HepG2 (cell line): Measurements from ENCODE around the gene SLC2A5. TPM values are rescaled to one million over a fixed set of nuclear protein-coding genes. Genes with fewer than 3 reads are reported as not detected.

Source experiments
- ARNT2 ChIP-seq: sonication (generic); formaldehyde crosslinking; IDR thresholded peaks from 2 replicates; pipeline ENCODE4 v1.8.0; 2022; ENCODE audit warnings: mild to moderate bottlenecking, low read depth, missing genetic modification reagents, moderate library complexity
- CCDC6 ChIP-seq: sonication (generic); formaldehyde crosslinking; IDR thresholded peaks from 2 replicates; pipeline ENCODE4 v1.8.1; 2022; ENCODE audit warnings: mild to moderate bottlenecking, missing genetic modification reagents, moderate library complexity
- HNRNPK ChIP-seq: fragments of 200-400 bp; formaldehyde crosslinking; IDR thresholded peaks from 2 replicates; pipeline ENCODE4 v1.6.1; 2018; ENCODE audit warnings: low read length, low read depth, moderate library complexity, mild to moderate bottlenecking; ENCODE audit not compliant: poor library complexity, severe bottlenecking
- KMT2A ChIP-seq: sonication (generic); formaldehyde crosslinking; IDR thresholded peaks from 2 replicates; pipeline ENCODE4 v1.4.0; 2020; ENCODE audit warnings: missing genetic modification reagents
- MTF2 ChIP-seq: sonication (generic); formaldehyde crosslinking; IDR thresholded peaks from 2 replicates; pipeline ENCODE4 v1.5.0; 2020; ENCODE audit warnings: missing genetic modification reagents, borderline replicate concordance
- NRL ChIP-seq: sonication (generic); formaldehyde crosslinking; IDR thresholded peaks from 2 replicates; pipeline ENCODE4 v1.5.0; 2020; ENCODE audit warnings: missing genetic modification reagents, mild to moderate bottlenecking, moderate library complexity, borderline replicate concordance
- ZNF251 ChIP-seq: sonication (generic); formaldehyde crosslinking; IDR thresholded peaks from 2 replicates; pipeline ENCODE4 v1.9.0; 2021; ENCODE audit warnings: mild to moderate bottlenecking, missing genetic modification reagents
- ZNF263 ChIP-seq: sonication (generic); formaldehyde crosslinking; IDR thresholded peaks from 2 replicates; pipeline ENCODE4 v1.4.0; 2020; ENCODE audit warnings: missing genetic modification reagents
- ZNF468 ChIP-seq: sonication (generic); formaldehyde crosslinking; IDR thresholded peaks from 2 replicates; pipeline ENCODE4 v1.8.0; 2022; ENCODE audit warnings: mild to moderate bottlenecking, moderate library complexity, missing genetic modification reagents
- ZNF577 ChIP-seq: sonication (generic); formaldehyde crosslinking; IDR thresholded peaks from 2 replicates; pipeline ENCODE4 v1.4.0; 2020; ENCODE audit warnings: mild to moderate bottlenecking, low read depth, missing genetic modification reagents, borderline replicate concordance
- ZNF761 ChIP-seq: sonication (generic); formaldehyde crosslinking; conservative IDR thresholded peaks from 2 replicates; pipeline ENCODE4 v1.4.0; 2020; ENCODE audit warnings: mild to moderate bottlenecking, missing genetic modification reagents
- ZSCAN22 ChIP-seq: sonication (generic); formaldehyde crosslinking; IDR thresholded peaks from 2 replicates; pipeline ENCODE4 v1.4.0; 2020; ENCODE audit warnings: mild to moderate bottlenecking, missing genetic modification reagents
- polyA plus RNA-seq, 8 experiments: library from polyadenylated mRNA; depleted of rRNA in 3 of 8; stranded (reverse) in 7 of 8; unstranded in 1 of 8; fragments of >200 nt; fragmentation: Illumina TruSeq in 4 of 8; extraction: Trizol in 4 of 8; gene quantifications; 2 replicates each; pipeline versions ENCODE4 v1.2.1 to v1.2.3, GENCODE V29; 2011 to 2016; ENCODE audit warnings: low read depth in 4 of 8, missing spikeins in 1 of 8, mixed read lengths in 1 of 8; ENCODE audit not compliant: insufficient read depth in 1 of 8
- total RNA-seq, 5 experiments: library from RNA; depleted of rRNA; stranded (reverse); fragments of >200 nt; fragmentation: Illumina TruSeq; extraction: Trizol; gene quantifications; 2 replicates each; pipeline ENCODE4 v1.2.3, GENCODE V29; 2016; ENCODE audit warnings: low read depth in 1 of 5
- TF ChIP-seq, protein P1 (sequence below): sonication (generic); formaldehyde crosslinking; IDR thresholded peaks from 2 replicates; pipeline ENCODE4 v1.4.0; 2020; ENCODE audit warnings: missing genetic modification reagents, borderline replicate concordance
- TF ChIP-seq, protein P2 (sequence below): sonication (generic); formaldehyde crosslinking; IDR thresholded peaks from 2 replicates; pipeline ENCODE4 v1.4.0; 2020; ENCODE audit warnings: missing genetic modification reagents
- TF ChIP-seq, protein P3 (sequence below): sonication (generic); formaldehyde crosslinking; IDR thresholded peaks from 2 replicates; pipeline ENCODE4 v1.5.0; 2020; ENCODE audit warnings: missing genetic modification reagents, mild to moderate bottlenecking, borderline replicate concordance
- TF ChIP-seq, protein P4 (sequence below): sonication (generic); formaldehyde crosslinking; IDR thresholded peaks from 2 replicates; pipeline ENCODE4 v1.5.1; 2020; ENCODE audit warnings: mild to moderate bottlenecking, missing genetic modification reagents, borderline replicate concordance

SLC2A5 gene
- total and polyA plus RNA-seq, 2 of the 13 experiments (the other 11 are each of a cell fraction or from before 2014, with no cell fraction given) = 0.04 to 0.54 TPM

DNA sequence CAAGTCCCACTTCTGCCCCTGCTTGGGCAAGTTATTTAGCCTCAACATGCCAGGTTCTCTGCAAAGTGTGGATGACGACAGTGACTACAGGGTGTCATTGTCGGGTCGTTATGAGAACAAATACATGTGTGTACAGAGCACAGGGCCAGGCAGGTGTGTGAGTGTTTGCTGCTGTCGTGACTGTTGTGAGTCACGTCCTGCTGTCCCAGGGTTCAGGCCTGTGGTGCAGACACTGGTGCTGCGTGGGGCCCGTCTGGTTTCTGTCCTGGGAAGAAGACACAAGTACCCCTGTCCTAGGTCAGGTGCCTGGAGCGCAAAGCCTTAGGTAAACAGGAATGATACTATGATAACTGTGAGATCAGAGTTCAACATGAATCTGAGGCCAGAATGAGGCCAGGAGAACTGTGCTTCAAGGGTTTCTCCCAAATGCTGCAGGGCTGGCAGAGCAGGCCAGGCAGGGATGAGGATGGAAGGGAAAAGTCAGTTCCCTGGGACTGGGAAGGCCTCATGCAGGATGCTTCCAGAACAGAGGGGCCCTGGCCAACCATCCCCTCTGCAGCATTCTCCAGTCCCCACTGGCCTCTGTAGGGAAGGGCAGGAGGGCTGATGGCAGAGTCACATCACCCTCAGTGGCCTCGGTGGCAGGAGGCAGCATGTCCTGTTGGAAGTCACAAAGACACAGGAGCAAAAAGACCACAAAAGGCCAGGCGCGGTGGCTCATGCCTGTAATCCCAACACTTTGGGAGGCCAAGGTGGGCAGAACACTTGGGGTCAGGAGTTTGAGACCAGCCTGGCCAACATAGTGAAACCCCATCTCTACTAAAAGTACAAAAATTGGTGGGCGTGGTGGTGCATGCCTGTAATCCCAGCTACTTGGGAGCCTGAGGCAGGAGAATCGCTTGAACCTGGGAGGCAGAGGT, 43.8 kb upstream of the SLC2A5 start (continued):
- TF ChIP-seq, protein P1, sequence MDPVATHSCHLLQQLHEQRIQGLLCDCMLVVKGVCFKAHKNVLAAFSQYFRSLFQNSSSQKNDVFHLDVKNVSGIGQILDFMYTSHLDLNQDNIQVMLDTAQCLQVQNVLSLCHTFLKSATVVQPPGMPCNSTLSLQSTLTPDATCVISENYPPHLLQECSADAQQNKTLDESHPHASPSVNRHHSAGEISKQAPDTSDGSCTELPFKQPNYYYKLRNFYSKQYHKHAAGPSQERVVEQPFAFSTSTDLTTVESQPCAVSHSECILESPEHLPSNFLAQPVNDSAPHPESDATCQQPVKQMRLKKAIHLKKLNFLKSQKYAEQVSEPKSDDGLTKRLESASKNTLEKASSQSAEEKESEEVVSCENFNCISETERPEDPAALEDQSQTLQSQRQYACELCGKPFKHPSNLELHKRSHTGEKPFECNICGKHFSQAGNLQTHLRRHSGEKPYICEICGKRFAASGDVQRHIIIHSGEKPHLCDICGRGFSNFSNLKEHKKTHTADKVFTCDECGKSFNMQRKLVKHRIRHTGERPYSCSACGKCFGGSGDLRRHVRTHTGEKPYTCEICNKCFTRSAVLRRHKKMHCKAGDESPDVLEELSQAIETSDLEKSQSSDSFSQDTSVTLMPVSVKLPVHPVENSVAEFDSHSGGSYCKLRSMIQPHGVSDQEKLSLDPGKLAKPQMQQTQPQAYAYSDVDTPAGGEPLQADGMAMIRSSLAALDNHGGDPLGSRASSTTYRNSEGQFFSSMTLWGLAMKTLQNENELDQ (CRISPR knock-in tag) = no peak
- TF ChIP-seq MTF2 (CRISPR knock-in tag) (no peak), KMT2A (CRISPR knock-in tag) (peak; percentile 64), ZNF263 (CRISPR knock-in tag) (no peak), HNRNPK (no peak), ZNF468 (CRISPR knock-in tag) (0 out of 2 replicates have a peak, but pooled peaks have one; percentile 39), ZNF761 (peak; percentile 81; the same call in 1 of the 2 replicates), ARNT2 (CRISPR knock-in tag) (no peak), ZSCAN22 (CRISPR knock-in tag) (no peak), NRL (CRISPR knock-in tag) (peak; percentile 74; the same call in 1 of the 2 replicates), ZNF577 (CRISPR knock-in tag) (0 out of 2 replicates have a peak, but pooled peaks have one; percentile 29), ZNF251 (CRISPR knock-in tag) (no peak), CCDC6 (no peak)
- TF ChIP-seq, protein P2, sequence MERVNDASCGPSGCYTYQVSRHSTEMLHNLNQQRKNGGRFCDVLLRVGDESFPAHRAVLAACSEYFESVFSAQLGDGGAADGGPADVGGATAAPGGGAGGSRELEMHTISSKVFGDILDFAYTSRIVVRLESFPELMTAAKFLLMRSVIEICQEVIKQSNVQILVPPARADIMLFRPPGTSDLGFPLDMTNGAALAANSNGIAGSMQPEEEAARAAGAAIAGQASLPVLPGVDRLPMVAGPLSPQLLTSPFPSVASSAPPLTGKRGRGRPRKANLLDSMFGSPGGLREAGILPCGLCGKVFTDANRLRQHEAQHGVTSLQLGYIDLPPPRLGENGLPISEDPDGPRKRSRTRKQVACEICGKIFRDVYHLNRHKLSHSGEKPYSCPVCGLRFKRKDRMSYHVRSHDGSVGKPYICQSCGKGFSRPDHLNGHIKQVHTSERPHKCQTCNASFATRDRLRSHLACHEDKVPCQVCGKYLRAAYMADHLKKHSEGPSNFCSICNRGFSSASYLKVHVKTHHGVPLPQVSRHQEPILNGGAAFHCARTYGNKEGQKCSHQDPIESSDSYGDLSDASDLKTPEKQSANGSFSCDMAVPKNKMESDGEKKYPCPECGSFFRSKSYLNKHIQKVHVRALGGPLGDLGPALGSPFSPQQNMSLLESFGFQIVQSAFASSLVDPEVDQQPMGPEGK (CRISPR knock-in tag) = peak; percentile 73
- TF ChIP-seq, protein P3, sequence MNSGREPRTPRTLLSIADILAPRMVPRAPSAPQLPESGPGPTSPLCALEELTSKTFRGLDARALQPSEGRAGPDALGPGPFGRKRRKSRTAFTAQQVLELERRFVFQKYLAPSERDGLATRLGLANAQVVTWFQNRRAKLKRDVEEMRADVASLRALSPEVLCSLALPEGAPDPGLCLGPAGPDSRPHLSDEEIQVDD (CRISPR knock-in tag) = no peak; the same call in 1 of the 2 replicates
- TF ChIP-seq, protein P4, sequence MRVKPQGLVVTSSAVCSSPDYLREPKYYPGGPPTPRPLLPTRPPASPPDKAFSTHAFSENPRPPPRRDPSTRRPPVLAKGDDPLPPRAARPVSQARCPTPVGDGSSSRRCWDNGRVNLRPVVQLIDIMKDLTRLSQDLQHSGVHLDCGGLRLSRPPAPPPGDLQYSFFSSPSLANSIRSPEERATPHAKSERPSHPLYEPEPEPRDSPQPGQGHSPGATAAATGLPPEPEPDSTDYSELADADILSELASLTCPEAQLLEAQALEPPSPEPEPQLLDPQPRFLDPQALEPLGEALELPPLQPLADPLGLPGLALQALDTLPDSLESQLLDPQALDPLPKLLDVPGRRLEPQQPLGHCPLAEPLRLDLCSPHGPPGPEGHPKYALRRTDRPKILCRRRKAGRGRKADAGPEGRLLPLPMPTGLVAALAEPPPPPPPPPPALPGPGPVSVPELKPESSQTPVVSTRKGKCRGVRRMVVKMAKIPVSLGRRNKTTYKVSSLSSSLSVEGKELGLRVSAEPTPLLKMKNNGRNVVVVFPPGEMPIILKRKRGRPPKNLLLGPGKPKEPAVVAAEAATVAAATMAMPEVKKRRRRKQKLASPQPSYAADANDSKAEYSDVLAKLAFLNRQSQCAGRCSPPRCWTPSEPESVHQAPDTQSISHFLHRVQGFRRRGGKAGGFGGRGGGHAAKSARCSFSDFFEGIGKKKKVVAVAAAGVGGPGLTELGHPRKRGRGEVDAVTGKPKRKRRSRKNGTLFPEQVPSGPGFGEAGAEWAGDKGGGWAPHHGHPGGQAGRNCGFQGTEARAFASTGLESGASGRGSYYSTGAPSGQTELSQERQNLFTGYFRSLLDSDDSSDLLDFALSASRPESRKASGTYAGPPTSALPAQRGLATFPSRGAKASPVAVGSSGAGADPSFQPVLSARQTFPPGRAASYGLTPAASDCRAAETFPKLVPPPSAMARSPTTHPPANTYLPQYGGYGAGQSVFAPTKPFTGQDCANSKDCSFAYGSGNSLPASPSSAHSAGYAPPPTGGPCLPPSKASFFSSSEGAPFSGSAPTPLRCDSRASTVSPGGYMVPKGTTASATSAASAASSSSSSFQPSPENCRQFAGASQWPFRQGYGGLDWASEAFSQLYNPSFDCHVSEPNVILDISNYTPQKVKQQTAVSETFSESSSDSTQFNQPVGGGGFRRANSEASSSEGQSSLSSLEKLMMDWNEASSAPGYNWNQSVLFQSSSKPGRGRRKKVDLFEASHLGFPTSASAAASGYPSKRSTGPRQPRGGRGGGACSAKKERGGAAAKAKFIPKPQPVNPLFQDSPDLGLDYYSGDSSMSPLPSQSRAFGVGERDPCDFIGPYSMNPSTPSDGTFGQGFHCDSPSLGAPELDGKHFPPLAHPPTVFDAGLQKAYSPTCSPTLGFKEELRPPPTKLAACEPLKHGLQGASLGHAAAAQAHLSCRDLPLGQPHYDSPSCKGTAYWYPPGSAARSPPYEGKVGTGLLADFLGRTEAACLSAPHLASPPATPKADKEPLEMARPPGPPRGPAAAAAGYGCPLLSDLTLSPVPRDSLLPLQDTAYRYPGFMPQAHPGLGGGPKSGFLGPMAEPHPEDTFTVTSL (CRISPR knock-in tag) = peak; percentile 92
